ENCODE data around the gene CCR1.
A peak's percentile ranks its signal among the peaks of the same experiment; 100 is the strongest.

The CCR1 gene

DNA sequence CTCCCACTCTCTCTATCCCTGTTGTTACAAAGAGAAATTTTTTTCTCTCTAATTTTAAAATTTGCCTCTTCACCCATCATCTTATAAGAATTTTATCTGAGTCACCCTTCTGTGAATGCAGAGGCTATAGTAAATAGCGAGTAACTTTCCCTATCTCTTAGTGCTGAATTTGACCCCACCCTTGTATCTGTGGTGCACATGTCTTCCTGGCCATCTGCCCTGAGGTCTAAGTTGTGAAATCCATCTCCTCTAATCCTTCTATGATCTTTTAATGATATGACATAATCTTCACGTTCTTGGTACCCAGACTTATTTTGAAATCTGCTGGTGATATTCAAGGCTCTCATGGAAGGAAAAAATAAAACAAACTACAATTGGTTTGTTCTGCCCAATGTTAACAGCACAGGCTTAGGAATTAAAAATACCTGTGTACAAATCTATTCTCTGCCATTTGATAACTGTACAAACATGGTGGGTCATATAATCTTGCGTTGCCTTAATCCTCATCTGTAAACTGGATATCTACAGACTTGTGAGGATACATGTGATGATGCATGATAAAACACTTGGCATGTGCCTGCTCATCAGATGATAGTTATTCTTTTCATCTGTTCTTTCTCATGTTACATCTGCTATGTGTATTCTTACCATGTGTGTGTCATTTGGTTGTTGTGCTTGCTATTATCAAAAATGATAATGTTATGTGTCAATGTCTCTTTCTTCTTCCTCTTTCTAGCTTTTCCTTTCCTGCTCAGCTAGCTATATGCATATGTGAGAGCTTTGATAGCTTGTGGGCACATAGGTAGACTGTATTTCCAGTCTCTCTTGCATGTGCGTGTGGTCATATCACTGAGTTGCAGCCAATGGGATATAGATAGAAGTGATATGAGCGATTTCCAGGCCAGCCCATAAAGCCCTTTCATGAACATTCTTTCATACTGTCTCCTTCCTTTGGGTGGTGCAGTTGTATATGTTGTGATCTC is 20.4 kb upstream of the CCR1 start:
- peak; percentile 39 for DNase-seq (ENCODE audit: extremely low read depth, low read depth)
- TF ChIP-seq CTCF (IDR thresholded peaks at IDR 0.05; ENCODE audit: low read depth, low read length, missing control alignments): no peak
- H3K4me3 ChIP-seq (replicated peaks; ENCODE audit: low read depth, low read length): no peak overlapping the region

DNA sequence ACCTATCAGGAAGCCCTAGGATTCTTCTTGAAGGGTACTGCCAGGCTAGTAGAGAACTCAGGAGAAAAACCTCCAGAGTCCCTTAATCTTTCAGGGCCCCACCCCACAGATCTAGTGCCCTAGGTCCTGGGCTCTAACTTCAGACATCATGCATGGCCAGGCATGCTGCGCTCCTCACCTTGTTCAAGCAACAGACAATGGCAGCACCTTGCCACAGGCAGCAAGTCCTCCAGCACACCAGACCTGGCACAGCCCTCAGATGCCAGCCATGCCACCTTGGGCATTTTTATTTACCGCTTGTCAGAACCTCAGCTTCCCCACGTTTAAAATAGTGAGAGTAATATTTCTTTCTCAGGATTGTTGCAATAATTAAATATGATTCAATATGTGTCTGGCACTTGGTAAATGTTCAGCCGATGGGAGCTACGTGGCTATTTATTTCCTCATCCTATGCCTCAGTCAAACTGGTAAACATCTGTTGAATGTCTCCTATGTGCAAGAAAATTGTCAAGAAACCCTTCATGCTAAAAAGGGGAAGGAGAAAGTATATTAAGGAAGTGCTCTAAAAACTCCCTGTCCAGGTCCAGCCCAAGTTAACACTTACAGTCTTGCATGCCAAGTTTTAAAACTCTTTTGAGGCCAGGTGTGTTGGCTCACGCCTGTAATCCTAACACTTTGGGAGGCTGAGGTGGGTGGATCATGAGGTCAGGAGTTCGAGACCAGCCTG is 14.5 kb upstream of the CCR1 start:
- H3K4me3 ChIP-seq (replicated peaks; ENCODE audit: low read depth, low read length): no peak overlapping the region
- no peak for DNase-seq (ENCODE audit: extremely low read depth, low read depth)
- TF ChIP-seq CTCF (IDR thresholded peaks at IDR 0.05; ENCODE audit: low read depth, low read length, missing control alignments): no peak

DNA sequence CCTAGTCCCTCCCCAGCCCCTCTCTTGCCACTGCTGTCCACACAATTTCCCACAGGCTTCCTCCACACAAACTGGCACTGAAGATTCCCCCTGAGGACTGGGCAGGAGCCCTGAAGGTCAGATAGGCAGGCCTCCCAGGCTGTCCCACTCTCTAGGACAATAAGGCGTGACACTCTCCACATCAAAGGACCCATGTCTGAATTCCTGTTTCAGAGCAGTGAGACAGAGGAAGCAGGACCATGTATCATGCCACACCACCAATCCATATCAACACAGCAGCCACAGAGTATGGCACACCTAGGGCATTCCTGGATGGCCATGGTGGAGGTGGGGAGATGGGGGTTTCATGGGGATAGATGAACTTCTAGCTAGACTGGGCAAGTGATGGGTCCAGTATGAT is 13.8 kb upstream of the CCR1 start:
- H3K4me3 ChIP-seq (replicated peaks; ENCODE audit: low read depth, low read length): no peak overlapping the region
- no peak for TF ChIP-seq CTCF (IDR thresholded peaks at IDR 0.05; ENCODE audit: low read depth, low read length, missing control alignments)
- DNase-seq (ENCODE audit: extremely low read depth, low read depth): no peak

GRCh38 chr3:46221391-46221790 is 13.3 kb upstream of the CCR1 start:
- DNase-seq (ENCODE audit: extremely low read depth, low read depth): no peak
- TF ChIP-seq CTCF (IDR thresholded peaks at IDR 0.05; ENCODE audit: low read depth, low read length, missing control alignments): no peak
- H3K4me3 ChIP-seq (replicated peaks; ENCODE audit: low read depth, low read length): no peak overlapping the region

DNA sequence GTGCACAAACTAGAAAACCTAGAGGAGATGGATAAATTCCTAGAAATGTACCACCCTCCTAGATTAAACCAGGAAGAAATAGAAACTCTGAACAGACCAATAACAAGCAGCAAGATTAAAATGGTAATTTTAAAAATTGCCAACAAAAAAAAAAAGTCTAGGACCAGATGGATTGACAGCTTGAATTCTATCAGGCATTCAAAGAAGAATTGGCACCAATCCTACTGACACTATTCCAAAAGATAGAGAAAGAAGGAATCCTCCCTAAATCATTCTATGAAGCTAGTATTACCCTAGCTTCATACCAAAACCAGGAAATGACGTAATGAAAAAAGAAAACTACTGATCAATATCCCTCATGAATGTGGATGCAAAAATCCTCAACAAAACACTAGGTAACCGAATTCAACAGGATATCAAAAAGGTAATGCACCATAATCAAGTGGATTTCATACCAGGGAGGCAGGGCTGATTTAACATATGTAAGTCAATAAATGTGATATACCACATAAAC is 10.1 kb upstream of the CCR1 start:
- no peak overlapping the region for H3K4me3 ChIP-seq (replicated peaks; ENCODE audit: low read depth, low read length)
- no peak for TF ChIP-seq CTCF (IDR thresholded peaks at IDR 0.05; ENCODE audit: low read depth, low read length, missing control alignments)
- no peak for DNase-seq (ENCODE audit: extremely low read depth, low read depth)

GRCh38 chr3:46215810-46216414 is 7.8 kb upstream of the CCR1 start:
- no peak overlapping the region for H3K4me3 ChIP-seq (replicated peaks; ENCODE audit: low read depth, low read length)
- no peak for TF ChIP-seq CTCF (IDR thresholded peaks at IDR 0.05; ENCODE audit: low read depth, low read length, missing control alignments)
- DNase-seq (ENCODE audit: extremely low read depth, low read depth): no peak
